Transverse colon (tissue), 4 donors: ENCODE results near the gene CELSR1. TPM values are rescaled to one million over a fixed set of nuclear protein-coding genes. Genes with fewer than 3 reads are reported as not detected.

ENCODE experiments used
- DNase-seq: peaks from one replicate; pipeline ENCODE4 v3.0.0-alpha.2; 2019
- H3K27ac ChIP-seq, 4 donors: fragments of 200-600 bp; sonication (generic); 2 replicates each; pipeline ENCODE4 v1.5.1; 2016 to 2018; ENCODE audit warnings: inconsistent platforms in 4 of 4
- H3K27me3 ChIP-seq: fragments of 200-600 bp; sonication (generic); 2 replicates; pipeline ENCODE4 v1.5.1; 2017; ENCODE audit warnings: inconsistent platforms
- H3K36me3 ChIP-seq, 4 donors: fragments of 200-600 bp; sonication (generic); 2 replicates each; pipeline ENCODE4 v1.5.1; 2017 to 2019; ENCODE audit warnings: inconsistent platforms in 4 of 4
- H3K4me1 ChIP-seq, 4 donors: fragments of 200-600 bp; sonication (generic); 2 replicates each; pipeline ENCODE4 v1.5.1; 2017 to 2020; ENCODE audit warnings: inconsistent platforms in 4 of 4
- H3K4me3 ChIP-seq, 4 donors: fragments of 200-600 bp; sonication (generic); 1 replicate in 1 of 4; 2 replicates in 3 of 4; pipeline versions ENCODE4 v1.5.1 to v1.6.1; 2017 to 2019; ENCODE audit warnings: inconsistent platforms in 4 of 4
- H3K9me3 ChIP-seq, 2 donors: fragments of 200-600 bp; sonication (generic); 2 replicates each; pipeline ENCODE4 v1.5.1; 2017 to 2019; ENCODE audit warnings: inconsistent platforms in 2 of 2
- CTCF ChIP-seq, 5 experiments: fragments of 200-600 bp in 3 of 5; fragments of 450-650 bp in 2 of 5; sonication (generic) in 3 of 5; IDR thresholded peaks; 1 replicate in 2 of 5; 2 replicates in 3 of 5; pipeline ENCODE4 v1.5.1; 2016 to 2017; ENCODE audit warnings: antibody characterized with exemption in 5 of 5, inconsistent platforms in 3 of 5, mild to moderate bottlenecking in 2 of 5, moderate library complexity in 1 of 5
- EP300 ChIP-seq: sonication (generic); formaldehyde crosslinking; IDR thresholded peaks from one replicate; pipeline ENCODE4 v1.6.1; 2017; ENCODE audit warnings: antibody characterized with exemption, low read depth
- POLR2A ChIP-seq: fragments of 450-650 bp; IDR thresholded peaks from one replicate; pipeline ENCODE4 v1.6.1; 2016; ENCODE audit warnings: antibody characterized with exemption, mild to moderate bottlenecking, moderate library complexity
- POLR2AphosphoS5 ChIP-seq, 3 donors: sonication (generic); formaldehyde crosslinking; IDR thresholded peaks; one replicate each; pipeline ENCODE4 v1.6.1; 2016; ENCODE audit warnings: antibody characterized with exemption in 3 of 3
- whole genome bisulfite sequencing, 2 donors: methylation state at CpG; one replicate each; pipeline ENCODE4 v1.1.5; 2018; ENCODE audit warnings: low coverage in 1 of 2; 5-methylcytosine and 5-hydroxymethylcytosine counted together
- in situ Hi-C, 4 donors: fragments of 200-750 bp; cut with MboI; loops; one replicate each; pipeline versions ENCODE4 v1.15.0 to v1.15.1; 2017; ENCODE audit warnings: low sequenced_read_pairs in 3 of 4, low pct_ligation_motif_present in 1 of 4, low pct_unique_long_range_greater_than_20kb in 1 of 4
- intact Hi-C: fragments of 100-400 bp; cut with DNase I; formaldehyde crosslinking; loops from one replicate; pipeline ENCODE4 v1.15.1; 2023; ENCODE audit warnings: low total_unique reads
- total RNA-seq, 4 donors: library from RNA; depleted of rRNA; stranded (reverse); fragments of >200 nt; gene quantifications; one replicate each; pipeline ENCODE4 v1.1.0, GENCODE V29; 2016

The CELSR1 gene
- total RNA-seq, 4 donors from 2014 or later = 0.96 to 2.5 (median 1.4) TPM

GRCh38 chr22:46408568-46409506 is 128.6 kb downstream of the CELSR1 start:
- no peak overlapping the region for H3K4me3 ChIP-seq
- in situ Hi-C loops = no loop called here
- intact Hi-C loops = no loop called here
- 85% methylated on average over 27 of the region's 41 CpGs; no CpG with 5 or more reads in 1 of the 2 donors for WGBS, 2 donors
- TF ChIP-seq POLR2A = no peak
- TF ChIP-seq EP300 = no peak
- TF ChIP-seq CTCF (IDR thresholded peaks at IDR 0.05) = no peak
- TF ChIP-seq POLR2AphosphoS5 (IDR thresholded peaks at IDR 0.05) = no peak
- no peaks in the 10 kb centered on the region for H3K9me3 ChIP-seq
- no peaks in the 10 kb centered on the region for H3K27me3 ChIP-seq
- H3K4me1 ChIP-seq = peaks cover 0 to under 1% (median 0%) of the 10 kb centered on the region in 4 donors
- DNase-seq = no peak
- no peaks in the 10 kb centered on the region for H3K36me3 ChIP-seq
- no peak overlapping the region for H3K27ac ChIP-seq

GRCh38 chr22:46407748-46408147 is 129.7 kb downstream of the CELSR1 start:
- Histone ChIP-seq H3K36me3 (no peaks in the 10 kb centered on the region), H3K4me3 (no peak overlapping the region), H3K27me3 (no peaks in the 10 kb centered on the region), H3K27ac (no peak overlapping the region), H3K4me1 (no peaks in the 10 kb centered on the region), H3K9me3 (no peaks in the 10 kb centered on the region)
- WGBS, 2 donors = 92 to 96% methylated on average over 7 to 16 of the region's 16 CpGs
- intact Hi-C loops (no loop called here), in situ Hi-C loops (no loop called here)
- no peak for DNase-seq
- TF ChIP-seq POLR2AphosphoS5 (IDR thresholded peaks at IDR 0.05) = no peak
- no peak for TF ChIP-seq CTCF (IDR thresholded peaks at IDR 0.05)
- TF ChIP-seq POLR2A = no peak
- no peak for TF ChIP-seq EP300

- Histone ChIP-seq H3K27me3 (no peaks in the 10 kb centered on the region), H3K27ac (no peak overlapping the region), H3K4me3 (no peak overlapping the region), H3K9me3 (no peaks in the 10 kb centered on the region), H3K36me3 (no peaks in the 10 kb centered on the region), H3K4me1 (no peaks in the 10 kb centered on the region)
- no peak for DNase-seq
- in situ Hi-C loops (no loop called here), intact Hi-C loops (no loop called here)
- WGBS, 2 donors = 89% methylated on average over 15 of the region's 15 CpGs; no CpG with 5 or more reads in 1 of the 2 donors
- no peak for TF ChIP-seq POLR2AphosphoS5 (IDR thresholded peaks at IDR 0.05)
- no peak for TF ChIP-seq CTCF (IDR thresholded peaks at IDR 0.05)
- no peak for TF ChIP-seq POLR2A
- TF ChIP-seq EP300 = no peak
Measured at GRCh38 chr22:46406791-46407190, 130.6 kb downstream of the CELSR1 start.

- TF ChIP-seq CTCF (IDR thresholded peaks at IDR 0.05) (no peak), POLR2A (no peak), POLR2AphosphoS5 (IDR thresholded peaks at IDR 0.05) (no peak), EP300 (no peak)
- H3K36me3 ChIP-seq = no peaks in the 10 kb centered on the region
- in situ Hi-C loops = no loop called here
Measured at GRCh38 chr22:46406349-46406748, 131.1 kb downstream of the CELSR1 start.

More at GRCh38 chr22:46406349-46406748, 131.1 kb downstream of the CELSR1 start:
- no peak for DNase-seq
- Histone ChIP-seq H3K27ac (no peak overlapping the region), H3K27me3 (no peaks in the 10 kb centered on the region), H3K9me3 (no peaks in the 10 kb centered on the region), H3K4me3 (no peak overlapping the region), H3K4me1 (no peaks in the 10 kb centered on the region)
- intact Hi-C loops = no loop called here
- 89% methylated on average over 7 of the region's 8 CpGs; no CpG with 5 or more reads in 1 of the 2 donors for WGBS, 2 donors
